K562 (cell line): ENCODE results near the gene PTP4A1. TPM values are rescaled to one million over a fixed set of nuclear protein-coding genes. Genes with fewer than 3 reads are reported as not detected.

Experiments
- BRF1 ChIP-seq: IDR thresholded peaks from 3 replicates; pipeline ENCODE4 v1.6.1; 2011; ENCODE audit warnings: borderline replicate concordance, mild to moderate bottlenecking; ENCODE audit not compliant: insufficient read length; ENCODE audit errors: extremely low read depth
- DPF2 ChIP-seq: fragments of 450-650 bp; IDR thresholded peaks from 2 replicates; pipeline ENCODE4 v1.6.1; 2016
- GABPA ChIP-seq: fragments of 200-800 bp; sonication (Bioruptor generic); conservative IDR thresholded peaks from 2 replicates; pipeline ENCODE4 v1.6.1; 2016; ENCODE audit warnings: low read depth, missing genetic modification characterization, missing compliant biosample characterization
- MAFF ChIP-seq: IDR thresholded peaks from 2 replicates; pipeline ENCODE4 v1.6.1; 2012; ENCODE audit warnings: low read length, improper control_type of control experiment
- MCM3 ChIP-seq: fragments of 450-650 bp; IDR thresholded peaks from 2 replicates; pipeline ENCODE4 v1.6.1; 2016
- MEF2A ChIP-seq: IDR thresholded peaks from 2 replicates; pipeline ENCODE4 v1.6.1; 2011; ENCODE audit warnings: low read depth, mild to moderate bottlenecking, low read length, moderate library complexity; ENCODE audit not compliant: control insufficient read depth
- MTA2 ChIP-seq: fragments of 450-650 bp; IDR thresholded peaks from 2 replicates; pipeline ENCODE4 v1.6.1; 2016; ENCODE audit warnings: low read depth
- NUFIP1 ChIP-seq: fragments of 450-650 bp; IDR thresholded peaks from 2 replicates; pipeline ENCODE4 v1.6.1; 2018; ENCODE audit not compliant: partially characterized antibody
- POLR2AphosphoS5 ChIP-seq: IDR thresholded peaks from 2 replicates; pipeline ENCODE4 v1.6.1; 2011; ENCODE audit warnings: mild to moderate bottlenecking, low read depth, low read length, moderate library complexity; ENCODE audit not compliant: control insufficient read depth, insufficient read depth
- PPARD ChIP-seq: fragments of 250-450 bp; sonication (Bioruptor Pico); IDR thresholded peaks from 2 replicates; pipeline ENCODE4 v1.8.0; 2022; ENCODE audit warnings: inconsistent platforms, mild to moderate bottlenecking, moderate library complexity
- RAD21 ChIP-seq, 2 experiments: fragments of 250-450 bp in 1 of 2; fragments of 450-650 bp in 1 of 2; sonication (Bioruptor Pico) in 1 of 2; formaldehyde crosslinking in 1 of 2; IDR thresholded peaks in 1 of 2; conservative IDR thresholded peaks in 1 of 2; 2 replicates each; pipeline versions ENCODE4 v1.4.0 to v1.8.0; 2020 to 2022; ENCODE audit warnings: mild to moderate bottlenecking in 2 of 2, moderate library complexity in 1 of 2
- RFX5 ChIP-seq: IDR thresholded peaks from 2 replicates; pipeline ENCODE4 v1.6.1; 2011; ENCODE audit warnings: low read depth, mild to moderate bottlenecking, improper control_type of control experiment, low read length
- RHOXF2B ChIP-seq: fragments of 250-450 bp; sonication (Bioruptor Pico); conservative IDR thresholded peaks from 2 replicates; pipeline ENCODE4 v1.5.1; 2021
- SPI1 ChIP-seq: IDR thresholded peaks from 2 replicates; pipeline ENCODE4 v1.6.1; 2011; ENCODE audit warnings: low read depth, low read length, control low read depth, borderline replicate concordance
- SREBF1 ChIP-seq: fragments of 150-350 bp; IDR thresholded peaks from 2 replicates; pipeline ENCODE4 v1.6.1; 2014; ENCODE audit warnings: antibody characterized with exemption, low read depth, low read length, borderline replicate concordance
- TBL1XR1 ChIP-seq, 2 experiments: IDR thresholded peaks; 2 replicates each; pipeline ENCODE4 v1.6.1; 2012; ENCODE audit warnings: improper control_type of control experiment in 2 of 2, low read length in 2 of 2, mild to moderate bottlenecking in 1 of 2
- TCF7 ChIP-seq: sonication (generic); IDR thresholded peaks from 2 replicates; pipeline ENCODE4 v1.6.1; 2016; ENCODE audit warnings: antibody characterized with exemption, borderline replicate concordance
- TEAD4 ChIP-seq, 2 experiments: sonication (generic) in 1 of 2; formaldehyde crosslinking in 1 of 2; IDR thresholded peaks; 2 replicates each; pipeline versions ENCODE4 v1.6.1 to v1.8.0; 2012 to 2022; ENCODE audit warnings: borderline replicate concordance in 1 of 2, inconsistent platforms in 1 of 2, low read length in 1 of 2, mild to moderate bottlenecking in 1 of 2, missing genetic modification reagents in 1 of 2
- TRIM24 ChIP-seq, 2 experiments: fragments of 450-650 bp; IDR thresholded peaks; 2 replicates each; pipeline ENCODE4 v1.6.1; 2016
- ZC3H4 ChIP-seq: sonication (generic); formaldehyde crosslinking; IDR thresholded peaks from 2 replicates; pipeline ENCODE4 v1.9.0; 2021; ENCODE audit warnings: missing genetic modification reagents, borderline replicate concordance
- polyA plus RNA-seq, 8 experiments: library from polyadenylated mRNA; depleted of rRNA in 4 of 8; stranded (reverse) in 5 of 8; unstranded in 3 of 8; fragments of >200 nt; fragmentation: Nextera tagmentation in 2 of 8; fragmentation: Illumina TruSeq in 1 of 8; extraction: Ambion mirVana in 2 of 8; extraction: Trizol in 1 of 8; gene quantifications; 2 replicates each; pipeline versions ENCODE4 v1.2.1 to v1.2.3, GENCODE V29; 2011 to 2014; ENCODE audit warnings: inconsistent platforms in 1 of 8, missing spikeins in 1 of 8
- total RNA-seq, 7 experiments: library from RNA; depleted of rRNA in 6 of 7; stranded (reverse); fragments of >200 nt in 6 of 7; fragmentation: Illumina TruSeq in 2 of 7; extraction: Trizol in 2 of 7; gene quantifications; 2 replicates each; pipeline versions ENCODE4 v1.2.1 to v1.2.3, GENCODE V29; 2011 to 2021; ENCODE audit warnings: low replicate concordance in 1 of 7
- TF ChIP-seq, protein P1 (sequence below): sonication (generic); formaldehyde crosslinking; IDR thresholded peaks from 2 replicates; pipeline ENCODE4 v1.8.0; 2022; ENCODE audit warnings: missing genetic modification reagents, mild to moderate bottlenecking, borderline replicate concordance
- TF ChIP-seq, protein P2 (sequence below), 2 experiments: fragments of 450-650 bp; IDR thresholded peaks; 2 replicates each; pipeline ENCODE4 v1.6.1; 2016
- TF ChIP-seq, protein P3 (sequence below): IDR thresholded peaks from 2 replicates; pipeline ENCODE4 v1.6.1; 2012; ENCODE audit warnings: low read depth, low read length, improper control_type of control experiment, borderline replicate concordance

Gene PTP4A1
- total and polyA plus RNA-seq, 9 of the 15 experiments (the other 6 are each of a cell fraction or from before 2014, with no cell fraction given): 3.7 to 67.5 (median 13.1) TPM

DNA sequence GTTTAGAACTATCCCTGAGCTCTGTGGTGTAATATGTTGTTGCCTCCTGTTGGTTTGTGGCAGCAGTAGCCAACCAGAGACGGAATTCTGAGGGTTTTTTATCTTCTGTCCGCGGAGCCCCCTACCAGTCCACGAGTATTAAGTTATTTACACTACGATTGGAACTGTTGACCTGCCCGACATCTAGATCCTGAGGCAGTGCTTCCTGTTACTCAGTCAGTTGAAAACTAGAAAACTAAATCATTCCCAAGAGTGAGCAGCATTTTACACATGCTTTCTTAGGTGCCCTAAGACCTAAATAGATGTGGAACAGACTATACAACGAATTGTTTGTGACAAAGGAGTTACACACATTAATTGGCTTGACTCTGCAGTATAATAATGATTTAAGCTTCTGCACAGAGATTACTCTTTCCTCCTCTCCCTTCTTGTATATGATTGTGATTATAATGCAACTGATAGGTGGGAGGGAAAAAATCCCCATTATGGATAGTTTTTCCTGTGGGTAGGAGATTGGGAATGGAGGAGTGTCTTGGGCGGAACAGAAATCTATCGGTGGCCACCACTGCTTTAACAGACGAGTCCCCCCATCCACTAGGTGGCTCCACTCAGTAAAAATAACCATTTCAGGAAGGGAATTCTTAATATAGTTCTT lies 1.7 kb downstream of the PTP4A1 start (continued):
- TF ChIP-seq, protein P1, sequence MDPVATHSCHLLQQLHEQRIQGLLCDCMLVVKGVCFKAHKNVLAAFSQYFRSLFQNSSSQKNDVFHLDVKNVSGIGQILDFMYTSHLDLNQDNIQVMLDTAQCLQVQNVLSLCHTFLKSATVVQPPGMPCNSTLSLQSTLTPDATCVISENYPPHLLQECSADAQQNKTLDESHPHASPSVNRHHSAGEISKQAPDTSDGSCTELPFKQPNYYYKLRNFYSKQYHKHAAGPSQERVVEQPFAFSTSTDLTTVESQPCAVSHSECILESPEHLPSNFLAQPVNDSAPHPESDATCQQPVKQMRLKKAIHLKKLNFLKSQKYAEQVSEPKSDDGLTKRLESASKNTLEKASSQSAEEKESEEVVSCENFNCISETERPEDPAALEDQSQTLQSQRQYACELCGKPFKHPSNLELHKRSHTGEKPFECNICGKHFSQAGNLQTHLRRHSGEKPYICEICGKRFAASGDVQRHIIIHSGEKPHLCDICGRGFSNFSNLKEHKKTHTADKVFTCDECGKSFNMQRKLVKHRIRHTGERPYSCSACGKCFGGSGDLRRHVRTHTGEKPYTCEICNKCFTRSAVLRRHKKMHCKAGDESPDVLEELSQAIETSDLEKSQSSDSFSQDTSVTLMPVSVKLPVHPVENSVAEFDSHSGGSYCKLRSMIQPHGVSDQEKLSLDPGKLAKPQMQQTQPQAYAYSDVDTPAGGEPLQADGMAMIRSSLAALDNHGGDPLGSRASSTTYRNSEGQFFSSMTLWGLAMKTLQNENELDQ (CRISPR knock-in tag): 0 out of 2 replicates have a peak, but pooled peaks have one; percentile 20
- TF ChIP-seq RHOXF2B: no peak
- TF ChIP-seq TEAD4 (IDR thresholded peaks at IDR 0.05; ENCODE audit: low read length): peak; percentile 34
- no peak for TF ChIP-seq TEAD4 (CRISPR knock-in tag; IDR thresholded peaks at IDR 0.05; ENCODE audit: borderline replicate concordance)
- TF ChIP-seq MAFF: no peak
- peak; percentile 36; the same call in 1 of the 2 replicates for TF ChIP-seq DPF2
- no peak for TF ChIP-seq TCF7
- TF ChIP-seq MEF2A: 0 out of 2 replicates have a peak, but pooled peaks have one; percentile 50
- no peak for TF ChIP-seq SREBF1
- 0 out of 4 replicates have a peak, but pooled peaks of 1 of the 2 experiments have one; percentile 20 for TF ChIP-seq TBL1XR1 (IDR thresholded peaks at IDR 0.05; ENCODE audit: low read length in 2 of 2)
- TF ChIP-seq MCM3: no peak
- TF ChIP-seq, protein P2, sequence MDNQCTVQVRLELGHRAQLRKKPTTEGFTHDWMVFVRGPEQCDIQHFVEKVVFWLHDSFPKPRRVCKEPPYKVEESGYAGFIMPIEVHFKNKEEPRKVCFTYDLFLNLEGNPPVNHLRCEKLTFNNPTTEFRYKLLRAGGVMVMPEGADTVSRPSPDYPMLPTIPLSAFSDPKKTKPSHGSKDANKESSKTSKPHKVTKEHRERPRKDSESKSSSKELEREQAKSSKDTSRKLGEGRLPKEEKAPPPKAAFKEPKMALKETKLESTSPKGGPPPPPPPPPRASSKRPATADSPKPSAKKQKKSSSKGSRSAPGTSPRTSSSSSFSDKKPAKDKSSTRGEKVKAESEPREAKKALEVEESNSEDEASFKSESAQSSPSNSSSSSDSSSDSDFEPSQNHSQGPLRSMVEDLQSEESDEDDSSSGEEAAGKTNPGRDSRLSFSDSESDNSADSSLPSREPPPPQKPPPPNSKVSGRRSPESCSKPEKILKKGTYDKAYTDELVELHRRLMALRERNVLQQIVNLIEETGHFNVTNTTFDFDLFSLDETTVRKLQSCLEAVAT (IDR thresholded peaks at IDR 0.05): no peak
- no peak for TF ChIP-seq POLR2AphosphoS5
- no peak for TF ChIP-seq TRIM24 (IDR thresholded peaks at IDR 0.05)
- no peak for TF ChIP-seq ZC3H4
- TF ChIP-seq PPARD (CRISPR knock-in tag): no peak
- no peak for TF ChIP-seq NUFIP1
- peak in 1 of 2 experiments; percentile 9; a peak in 1 of 4 replicates for TF ChIP-seq RAD21 (CRISPR knock-in tag; conservative IDR thresholded peaks at IDR 0.05 in 1 of 2, IDR thresholded peaks at IDR 0.05 in 1 of 2)
- TF ChIP-seq MTA2: no peak
- TF ChIP-seq GABPA: no peak
- TF ChIP-seq, protein P3, sequence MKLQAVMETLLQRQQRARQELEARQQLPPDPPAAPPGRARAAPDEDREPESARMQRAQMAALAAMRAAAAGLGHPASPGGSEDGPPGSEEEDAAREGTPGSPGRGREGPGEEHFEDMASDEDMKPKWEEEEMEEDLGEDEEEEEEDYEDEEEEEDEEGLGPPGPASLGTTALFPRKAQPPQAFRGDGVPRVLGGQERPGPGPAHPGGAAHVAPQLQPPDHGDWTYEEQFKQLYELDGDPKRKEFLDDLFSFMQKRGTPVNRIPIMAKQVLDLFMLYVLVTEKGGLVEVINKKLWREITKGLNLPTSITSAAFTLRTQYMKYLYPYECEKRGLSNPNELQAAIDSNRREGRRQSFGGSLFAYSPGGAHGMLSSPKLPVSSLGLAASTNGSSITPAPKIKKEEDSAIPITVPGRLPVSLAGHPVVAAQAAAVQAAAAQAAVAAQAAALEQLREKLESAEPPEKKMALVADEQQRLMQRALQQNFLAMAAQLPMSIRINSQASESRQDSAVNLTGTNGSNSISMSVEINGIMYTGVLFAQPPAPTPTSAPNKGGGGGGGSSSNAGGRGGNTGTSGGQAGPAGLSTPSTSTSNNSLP: peak; percentile 80; the same call in 1 of the 2 replicates
- TF ChIP-seq BRF1: no peak
- TF ChIP-seq SPI1: no peak
- no peak for TF ChIP-seq RFX5
